Measurements from ENCODE around the gene RDH13.
"Not testable (repeated sequence)": the region's sequence is repeated elsewhere in the genome, so short reads cannot be mapped to it uniquely, and the experiment has no call there.

DNA sequence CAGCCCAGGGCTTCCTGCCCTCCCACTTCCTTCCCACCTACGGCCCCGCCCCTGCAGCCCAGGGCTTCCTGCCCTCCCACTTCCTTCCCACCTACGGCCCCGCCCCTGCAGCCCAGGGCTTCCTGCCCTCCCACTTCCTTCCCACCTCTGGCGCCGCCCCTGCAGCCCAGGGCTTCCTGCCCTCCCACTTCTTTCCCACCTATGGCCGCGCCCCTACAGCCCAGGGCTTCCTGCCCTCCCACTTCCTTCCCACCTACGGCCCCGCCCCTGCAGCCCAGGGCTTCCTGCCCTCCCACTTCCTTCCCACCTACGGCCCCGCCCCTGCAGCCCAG, 35.8 kb downstream of the RDH13 start:
- TF ChIP-seq POLR2A (IDR thresholded peaks at IDR 0.05) = not testable (repeated sequence)
- TF ChIP-seq, protein P1, sequence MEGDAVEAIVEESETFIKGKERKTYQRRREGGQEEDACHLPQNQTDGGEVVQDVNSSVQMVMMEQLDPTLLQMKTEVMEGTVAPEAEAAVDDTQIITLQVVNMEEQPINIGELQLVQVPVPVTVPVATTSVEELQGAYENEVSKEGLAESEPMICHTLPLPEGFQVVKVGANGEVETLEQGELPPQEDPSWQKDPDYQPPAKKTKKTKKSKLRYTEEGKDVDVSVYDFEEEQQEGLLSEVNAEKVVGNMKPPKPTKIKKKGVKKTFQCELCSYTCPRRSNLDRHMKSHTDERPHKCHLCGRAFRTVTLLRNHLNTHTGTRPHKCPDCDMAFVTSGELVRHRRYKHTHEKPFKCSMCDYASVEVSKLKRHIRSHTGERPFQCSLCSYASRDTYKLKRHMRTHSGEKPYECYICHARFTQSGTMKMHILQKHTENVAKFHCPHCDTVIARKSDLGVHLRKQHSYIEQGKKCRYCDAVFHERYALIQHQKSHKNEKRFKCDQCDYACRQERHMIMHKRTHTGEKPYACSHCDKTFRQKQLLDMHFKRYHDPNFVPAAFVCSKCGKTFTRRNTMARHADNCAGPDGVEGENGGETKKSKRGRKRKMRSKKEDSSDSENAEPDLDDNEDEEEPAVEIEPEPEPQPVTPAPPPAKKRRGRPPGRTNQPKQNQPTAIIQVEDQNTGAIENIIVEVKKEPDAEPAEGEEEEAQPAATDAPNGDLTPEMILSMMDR (IDR thresholded peaks at IDR 0.05) = not testable (repeated sequence)

All from vagina (tissue), 2 donors.